Ovary (tissue), 3 donors: ENCODE measurements around the gene ITGA3.

Experiments used
- CTCF ChIP-seq, 3 donors: fragments of 450-650 bp in 2 of 3; fragments of 200-600 bp in 1 of 3; IDR thresholded peaks; one replicate each; pipeline versions ENCODE4 v1.5.1 to v1.8.0; 2016 to 2022; ENCODE audit warnings: antibody characterized with exemption in 3 of 3, mild to moderate bottlenecking in 1 of 3
- EP300 ChIP-seq: sonication (generic); formaldehyde crosslinking; IDR thresholded peaks from one replicate; pipeline ENCODE4 v1.6.1; 2017; ENCODE audit warnings: antibody characterized with exemption
- POLR2A ChIP-seq: fragments of 450-650 bp; IDR thresholded peaks from one replicate; pipeline ENCODE4 v1.6.1; 2017; ENCODE audit warnings: antibody characterized with exemption, mild to moderate bottlenecking, moderate library complexity
- donor health status: DM: no; HTN: no; CAD: no.

- TF ChIP-seq CTCF (IDR thresholded peaks at IDR 0.05), result no peak
- peak; percentile 36 for TF ChIP-seq POLR2A
- TF ChIP-seq EP300, result no peak
Observed at GRCh38 chr17:50055426-50056216, at the start of gene ITGA3.
